ENCODE measurements around the gene INAFM1. TPM values are rescaled to one million over a fixed set of nuclear protein-coding genes. Genes with fewer than 3 reads are reported as not detected.

The INAFM1 gene
- total and polyA plus RNA-seq, 2 donors from 2014 or later: 17.0 to 28.4 TPM

GRCh38 chr19:47266401-47266941 is 8.2 kb upstream of the INAFM1 start:
- Histone ChIP-seq H3K4me1 (ENCODE audit: control insufficient read depth in 2 of 3, insufficient read depth in 2 of 3, low read depth in 1 of 3, low read length in 3 of 3) (no peaks in the 10 kb centered on the region), H3K27me3 (ENCODE audit: control insufficient read depth, insufficient read depth, low read length) (no peaks in the 10 kb centered on the region), H3K36me3 (ENCODE audit: control insufficient read depth in 2 of 3, insufficient read depth in 3 of 3, low read length in 3 of 3) (peaks cover 0 to 35% (median 15%) of the 10 kb centered on the region in 3 donors), H3K9me3 (ENCODE audit: control insufficient read depth in 2 of 3, insufficient read depth in 1 of 3, low read length in 3 of 3) (no peaks in the 10 kb centered on the region), H3K9ac (ENCODE audit: low read length in 3 of 3) (no peak overlapping the region), H3K4me3 (ENCODE audit: low read length in 3 of 3) (no peak overlapping the region), H3K27ac (ENCODE audit: low read depth in 2 of 2, low read length in 2 of 2) (no peak overlapping the region)
- TF ChIP-seq, protein P1, sequence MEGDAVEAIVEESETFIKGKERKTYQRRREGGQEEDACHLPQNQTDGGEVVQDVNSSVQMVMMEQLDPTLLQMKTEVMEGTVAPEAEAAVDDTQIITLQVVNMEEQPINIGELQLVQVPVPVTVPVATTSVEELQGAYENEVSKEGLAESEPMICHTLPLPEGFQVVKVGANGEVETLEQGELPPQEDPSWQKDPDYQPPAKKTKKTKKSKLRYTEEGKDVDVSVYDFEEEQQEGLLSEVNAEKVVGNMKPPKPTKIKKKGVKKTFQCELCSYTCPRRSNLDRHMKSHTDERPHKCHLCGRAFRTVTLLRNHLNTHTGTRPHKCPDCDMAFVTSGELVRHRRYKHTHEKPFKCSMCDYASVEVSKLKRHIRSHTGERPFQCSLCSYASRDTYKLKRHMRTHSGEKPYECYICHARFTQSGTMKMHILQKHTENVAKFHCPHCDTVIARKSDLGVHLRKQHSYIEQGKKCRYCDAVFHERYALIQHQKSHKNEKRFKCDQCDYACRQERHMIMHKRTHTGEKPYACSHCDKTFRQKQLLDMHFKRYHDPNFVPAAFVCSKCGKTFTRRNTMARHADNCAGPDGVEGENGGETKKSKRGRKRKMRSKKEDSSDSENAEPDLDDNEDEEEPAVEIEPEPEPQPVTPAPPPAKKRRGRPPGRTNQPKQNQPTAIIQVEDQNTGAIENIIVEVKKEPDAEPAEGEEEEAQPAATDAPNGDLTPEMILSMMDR (IDR thresholded peaks at IDR 0.05; ENCODE audit: borderline replicate concordance, extremely low read depth, insufficient read depth): no peak
- intact Hi-C loops (cut with DNase I): no loop called here
- FAIRE-seq (no peak), DNase-seq (peak in 2 of 5 donors; percentile 33 to 77)

DNA sequence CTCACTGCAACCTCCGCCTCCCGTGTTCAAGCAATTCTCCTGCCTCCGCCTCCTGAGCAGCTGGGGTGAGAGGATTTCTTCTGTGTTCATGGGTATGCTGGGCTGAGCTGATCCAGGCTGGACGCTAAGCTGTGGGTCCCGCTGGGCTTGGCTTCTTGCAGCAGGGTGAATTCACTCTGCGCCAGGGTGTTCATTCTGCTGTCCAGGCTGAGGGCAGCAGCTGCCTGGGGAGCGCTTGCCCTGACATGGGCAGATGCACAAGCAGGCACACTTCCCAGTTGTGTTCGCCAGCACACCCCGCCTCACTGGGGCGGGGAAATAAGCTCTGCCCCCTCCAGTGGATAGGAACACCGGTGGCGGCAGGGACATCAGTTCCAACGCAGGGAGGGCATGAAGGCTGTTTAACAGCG is 7.3 kb upstream of the INAFM1 start:
- Histone ChIP-seq H3K36me3 (ENCODE audit: control insufficient read depth in 2 of 3, insufficient read depth in 3 of 3, low read length in 3 of 3) (peaks cover 0 to 35% (median 15%) of the 10 kb centered on the region in 3 donors), H3K27ac (ENCODE audit: low read depth in 2 of 2, low read length in 2 of 2) (no peak overlapping the region), H3K9ac (ENCODE audit: low read length in 3 of 3) (no peak overlapping the region), H3K27me3 (ENCODE audit: control insufficient read depth, insufficient read depth, low read length) (no peaks in the 10 kb centered on the region), H3K9me3 (ENCODE audit: control insufficient read depth in 2 of 3, insufficient read depth in 1 of 3, low read length in 3 of 3) (no peaks in the 10 kb centered on the region), H3K4me1 (ENCODE audit: control insufficient read depth in 2 of 3, insufficient read depth in 2 of 3, low read depth in 1 of 3, low read length in 3 of 3) (peaks cover 0 to under 1% (median 0%) of the 10 kb centered on the region in 3 donors), H3K4me3 (ENCODE audit: low read length in 3 of 3) (no peak overlapping the region)
- intact Hi-C loops (cut with DNase I): no loop called here
- TF ChIP-seq, protein P1 (IDR thresholded peaks at IDR 0.05; ENCODE audit: borderline replicate concordance, extremely low read depth, insufficient read depth): no peak
- no peak for FAIRE-seq
- no peak for DNase-seq

DNA sequence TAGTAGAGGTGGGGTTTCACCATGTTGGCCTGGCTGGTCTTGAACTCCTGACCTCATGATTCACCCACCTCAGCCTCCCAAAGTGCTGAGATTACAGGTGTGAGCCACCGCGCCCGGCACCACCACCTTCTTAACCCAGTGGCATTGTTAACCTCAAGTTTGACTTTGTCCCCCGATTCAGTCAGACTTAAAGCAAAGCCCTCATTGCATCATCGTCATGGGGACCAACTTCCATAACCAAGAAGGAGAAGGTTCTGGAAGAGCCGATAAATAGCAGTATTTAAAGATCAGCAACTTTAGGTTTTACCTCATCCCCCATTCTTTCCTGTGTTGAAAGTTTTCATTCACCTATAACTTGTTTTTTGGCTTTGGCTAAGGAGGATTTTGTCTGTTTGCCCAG is 6.7 kb upstream of the INAFM1 start:
- TF ChIP-seq, protein P1 (IDR thresholded peaks at IDR 0.05; ENCODE audit: borderline replicate concordance, extremely low read depth, insufficient read depth): no peak
- Histone ChIP-seq H3K4me3 (ENCODE audit: low read length in 3 of 3) (no peak overlapping the region), H3K27ac (ENCODE audit: low read depth in 2 of 2, low read length in 2 of 2) (no peak overlapping the region), H3K27me3 (ENCODE audit: control insufficient read depth, insufficient read depth, low read length) (no peaks in the 10 kb centered on the region), H3K4me1 (ENCODE audit: control insufficient read depth in 2 of 3, insufficient read depth in 2 of 3, low read depth in 1 of 3, low read length in 3 of 3) (peaks cover 0 to 4% (median 0%) of the 10 kb centered on the region in 3 donors), H3K36me3 (ENCODE audit: control insufficient read depth in 2 of 3, insufficient read depth in 3 of 3, low read length in 3 of 3) (peaks cover 0 to 30% (median 15%) of the 10 kb centered on the region in 3 donors), H3K9ac (ENCODE audit: low read length in 3 of 3) (no peak overlapping the region), H3K9me3 (ENCODE audit: control insufficient read depth in 2 of 3, insufficient read depth in 1 of 3, low read length in 3 of 3) (no peaks in the 10 kb centered on the region)
- intact Hi-C loops (cut with DNase I): no loop called here
- DNase-seq (no peak), FAIRE-seq (no peak)

- intact Hi-C loops (cut with DNase I): no loop called here
- no peak overlapping the region for H3K9ac ChIP-seq (ENCODE audit: low read length in 3 of 3)
- H3K4me3 ChIP-seq (ENCODE audit: low read length in 3 of 3): no peak overlapping the region
- no peaks in the 10 kb centered on the region for H3K27me3 ChIP-seq (ENCODE audit: control insufficient read depth, insufficient read depth, low read length)
- peaks cover 0 to 27% (median 15%) of the 10 kb centered on the region in 3 donors for H3K36me3 ChIP-seq (ENCODE audit: control insufficient read depth in 2 of 3, insufficient read depth in 3 of 3, low read length in 3 of 3)
- DNase-seq (peak in 1 of 5 donors; percentile 31), FAIRE-seq (no peak)
- peaks cover 0 to 6% (median 0%) of the 10 kb centered on the region in 3 donors for H3K4me1 ChIP-seq (ENCODE audit: control insufficient read depth in 2 of 3, insufficient read depth in 2 of 3, low read depth in 1 of 3, low read length in 3 of 3)
- TF ChIP-seq, protein P1 (IDR thresholded peaks at IDR 0.05; ENCODE audit: borderline replicate concordance, extremely low read depth, insufficient read depth): no peak
- H3K27ac ChIP-seq (ENCODE audit: low read depth in 2 of 2, low read length in 2 of 2): no peak overlapping the region
- H3K9me3 ChIP-seq (ENCODE audit: control insufficient read depth in 2 of 3, insufficient read depth in 1 of 3, low read length in 3 of 3): no peaks in the 10 kb centered on the region
Measured at GRCh38 chr19:47269596-47269995, 5.1 kb upstream of the INAFM1 start.

Data from kidney (tissue), 14 donors.